ENCODE results near the gene C8G.

- TF ChIP-seq TARDBP (IDR thresholded peaks at IDR 0.05) (no peak), FOXM1 (IDR thresholded peaks at IDR 0.05; ENCODE audit: borderline replicate concordance) (no peak), SP1 (IDR thresholded peaks at IDR 0.05) (no peak), BHLHE40 (IDR thresholded peaks at IDR 0.05; ENCODE audit: borderline replicate concordance) (no peak), LEF1 (IDR thresholded peaks at IDR 0.05; ENCODE audit: borderline replicate concordance) (no peak), NFRKB (IDR thresholded peaks at IDR 0.05) (no peak), PKNOX1 (IDR thresholded peaks at IDR 0.05) (no peak), ZNF384 (IDR thresholded peaks at IDR 0.05) (no peak), L3MBTL2 (conservative IDR thresholded peaks at IDR 0.05) (no peak), HDGF (IDR thresholded peaks at IDR 0.05; ENCODE audit: borderline replicate concordance) (no peak), ARNT (IDR thresholded peaks at IDR 0.05) (no peak), FOXK2 (IDR thresholded peaks at IDR 0.05) (no peak), ELF4 (IDR thresholded peaks at IDR 0.05) (no peak), FOXA1 (IDR thresholded peaks at IDR 0.05) (no peak)
These were observed 32.6 kb downstream of the C8G start for GRCh38 chr9:136977649-136978072.

All from HEK293T (cell line).